Brain microvascular endothelial cell (primary cell): ENCODE results near the gene KIAA0825.

ENCODE experiments used
- DNase-seq: peaks from one replicate; pipeline ENCODE4 v3.0.0-alpha.2; 2020
- H3K27ac ChIP-seq: fragments of 250-450 bp; sonication (Bioruptor Pico); 2 replicates; pipeline ENCODE4 v1.5.1; 2020; ENCODE audit warnings: mild to moderate bottlenecking, moderate library complexity
- H3K27me3 ChIP-seq: fragments of 250-450 bp; sonication (Bioruptor Pico); replicated peaks from 2 replicates; pipeline ENCODE4 v1.5.1; 2020; ENCODE audit warnings: mild to moderate bottlenecking
- H3K36me3 ChIP-seq: fragments of 250-450 bp; sonication (Bioruptor Pico); replicated peaks from 2 replicates; pipeline ENCODE4 v1.5.1; 2020; ENCODE audit warnings: mild to moderate bottlenecking
- H3K4me3 ChIP-seq: 2 replicates; pipeline ENCODE4 v1.5.1; 2011; ENCODE audit warnings: low read depth, mild to moderate bottlenecking, control low read depth, low read length, moderate library complexity
- CTCF ChIP-seq: IDR thresholded peaks from 2 replicates; pipeline ENCODE4 v1.5.1; 2011; ENCODE audit warnings: low read depth, mild to moderate bottlenecking, moderate library complexity, low read length, control low read depth, inconsistent platforms; ENCODE audit errors: missing control alignments
- in situ Hi-C: cut with HindIII; loops from 2 replicates; pipeline ENCODE4 v1.10.0; 2017; ENCODE audit warnings: low sequenced_read_pairs, low pct_ligation_motif_present

The KIAA0825 gene

GRCh38 chr5:94623877-94624276 lies 5.5 kb upstream of the KIAA0825 start:
- Histone ChIP-seq H3K4me3 (no peak overlapping the region), H3K27me3 (no peaks in the 10 kb centered on the region), H3K36me3 (no peaks in the 10 kb centered on the region), H3K27ac (no peak overlapping the region)
- DNase-seq, result no peak
- in situ Hi-C loops, result no loop called here
- TF ChIP-seq CTCF, result no peak

DNA sequence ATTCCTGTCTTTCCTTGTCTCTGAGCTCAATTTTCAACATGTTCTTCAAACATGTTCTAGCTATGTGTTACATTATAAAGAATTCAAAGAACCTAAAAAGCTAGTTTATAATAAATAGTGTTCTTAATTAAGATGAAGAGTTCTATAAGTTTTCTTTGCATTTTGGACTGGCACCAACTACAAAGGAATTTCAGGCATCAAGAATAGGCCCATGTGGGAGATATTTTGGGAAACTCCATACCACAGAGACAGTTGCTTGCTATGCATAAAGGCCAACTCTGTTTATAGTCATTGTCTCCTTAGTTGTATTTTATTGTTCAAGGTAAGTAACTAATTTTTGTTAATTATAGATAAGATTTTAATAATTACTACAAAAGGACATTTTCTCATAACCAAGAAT lies 4.6 kb upstream of the KIAA0825 start:
- Histone ChIP-seq H3K36me3 (no peaks in the 10 kb centered on the region), H3K4me3 (no peak overlapping the region), H3K27ac (no peak overlapping the region), H3K27me3 (no peaks in the 10 kb centered on the region)
- no peak for DNase-seq
- in situ Hi-C loops, result no loop called here
- TF ChIP-seq CTCF, result no peak

GRCh38 chr5:94621763-94622162 lies 3.4 kb upstream of the KIAA0825 start:
- Histone ChIP-seq H3K36me3 (no peaks in the 10 kb centered on the region), H3K27ac (no peak overlapping the region), H3K27me3 (no peaks in the 10 kb centered on the region), H3K4me3 (no peak overlapping the region)
- no peak for DNase-seq
- no peak for TF ChIP-seq CTCF
- in situ Hi-C loops, result no loop called here

DNA sequence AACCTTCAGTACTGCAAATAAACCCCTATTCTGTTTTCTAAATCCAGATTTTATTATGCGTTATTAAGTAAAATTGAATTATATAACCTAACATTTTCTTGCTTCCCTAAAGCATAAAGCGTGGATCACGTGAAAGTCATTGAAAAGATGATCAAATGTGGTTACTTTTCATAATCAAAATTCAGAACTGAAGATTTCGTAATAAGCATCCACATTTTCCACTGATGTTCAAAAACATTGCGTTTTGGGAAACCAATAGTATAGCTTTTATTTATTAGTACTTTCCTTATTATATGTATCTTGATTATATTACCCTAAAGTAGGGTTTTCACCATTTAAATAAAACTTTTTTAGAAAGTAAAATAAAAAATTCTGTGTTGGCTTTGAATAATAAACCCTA lies 1.9 kb upstream of the KIAA0825 start:
- H3K4me3 ChIP-seq, result no peak overlapping the region
- TF ChIP-seq CTCF, result no peak
- no peaks in the 10 kb centered on the region for H3K36me3 ChIP-seq
- no peak overlapping the region for H3K27ac ChIP-seq
- in situ Hi-C loops, result no loop called here
- H3K27me3 ChIP-seq, result no peaks in the 10 kb centered on the region
- DNase-seq, result no peak

DNA sequence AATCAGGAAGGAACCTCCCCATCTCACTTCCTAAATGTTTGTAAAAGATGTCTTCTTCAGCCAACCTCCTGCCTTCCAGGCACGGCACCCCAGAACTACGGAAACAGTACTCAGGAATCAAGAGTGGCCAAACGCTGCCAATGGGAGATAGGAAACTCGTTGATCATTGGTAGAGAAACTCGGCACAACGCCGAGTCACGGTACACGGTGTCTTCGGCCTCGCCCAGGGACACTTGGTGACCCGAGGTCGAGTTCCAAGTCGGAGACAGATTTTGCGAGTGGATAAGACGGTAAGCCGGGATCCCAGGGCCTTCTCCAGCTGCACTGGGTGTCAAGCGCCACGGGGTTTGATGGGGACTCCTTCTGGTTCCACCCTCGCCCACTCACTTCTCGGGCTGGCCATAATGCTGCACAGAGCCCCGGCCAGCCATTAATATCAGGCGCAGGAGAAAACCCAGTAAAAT lies 343 bp downstream of the KIAA0825 start:
- no peaks in the 10 kb centered on the region for H3K36me3 ChIP-seq
- DNase-seq, result peak; percentile 53
- peak overlapping the region; percentile 85 for H3K4me3 ChIP-seq
- no peaks in the 10 kb centered on the region for H3K27me3 ChIP-seq
- H3K27ac ChIP-seq, result peak overlapping the region; percentile 69
- in situ Hi-C loops, result no loop called here
- peak; percentile 1 for TF ChIP-seq CTCF

GRCh38 chr5:94615862-94616261 lies 2.5 kb downstream of the KIAA0825 start:
- in situ Hi-C loops, result no loop called here

More at GRCh38 chr5:94615862-94616261, 2.5 kb downstream of the KIAA0825 start:
- DNase-seq, result no peak
- Histone ChIP-seq H3K36me3 (no peaks in the 10 kb centered on the region), H3K27ac (no peak overlapping the region), H3K4me3 (no peak overlapping the region), H3K27me3 (no peaks in the 10 kb centered on the region)
- no peak for TF ChIP-seq CTCF
